ENCODE data around the gene SUMF1.

SUMF1 gene

DNA sequence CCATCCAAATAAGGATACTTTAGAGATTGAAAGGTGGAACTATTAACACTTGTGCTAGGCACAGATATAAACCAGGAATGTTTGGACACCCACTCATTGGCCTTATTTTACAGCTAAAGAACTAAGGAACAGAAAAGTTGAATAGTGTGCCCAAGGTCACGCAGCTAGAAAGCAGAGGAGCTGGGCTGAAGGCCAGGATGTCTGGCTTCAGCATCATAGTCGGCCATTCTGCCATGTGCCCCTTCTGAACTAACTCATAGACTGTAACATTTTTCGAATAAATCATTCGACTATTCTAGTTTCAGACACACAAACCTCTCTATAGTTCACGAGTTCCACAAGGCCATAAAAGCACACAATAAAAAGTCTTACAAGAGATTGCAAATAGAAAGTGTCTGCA, 71.1 kb downstream of the SUMF1 start:
- no peak overlapping the region for H3K4me3 ChIP-seq (replicated peaks in 1 of 2; ENCODE audit: low read depth in 2 of 2, low read length in 2 of 2)
- TF ChIP-seq, protein P1, sequence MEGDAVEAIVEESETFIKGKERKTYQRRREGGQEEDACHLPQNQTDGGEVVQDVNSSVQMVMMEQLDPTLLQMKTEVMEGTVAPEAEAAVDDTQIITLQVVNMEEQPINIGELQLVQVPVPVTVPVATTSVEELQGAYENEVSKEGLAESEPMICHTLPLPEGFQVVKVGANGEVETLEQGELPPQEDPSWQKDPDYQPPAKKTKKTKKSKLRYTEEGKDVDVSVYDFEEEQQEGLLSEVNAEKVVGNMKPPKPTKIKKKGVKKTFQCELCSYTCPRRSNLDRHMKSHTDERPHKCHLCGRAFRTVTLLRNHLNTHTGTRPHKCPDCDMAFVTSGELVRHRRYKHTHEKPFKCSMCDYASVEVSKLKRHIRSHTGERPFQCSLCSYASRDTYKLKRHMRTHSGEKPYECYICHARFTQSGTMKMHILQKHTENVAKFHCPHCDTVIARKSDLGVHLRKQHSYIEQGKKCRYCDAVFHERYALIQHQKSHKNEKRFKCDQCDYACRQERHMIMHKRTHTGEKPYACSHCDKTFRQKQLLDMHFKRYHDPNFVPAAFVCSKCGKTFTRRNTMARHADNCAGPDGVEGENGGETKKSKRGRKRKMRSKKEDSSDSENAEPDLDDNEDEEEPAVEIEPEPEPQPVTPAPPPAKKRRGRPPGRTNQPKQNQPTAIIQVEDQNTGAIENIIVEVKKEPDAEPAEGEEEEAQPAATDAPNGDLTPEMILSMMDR (IDR thresholded peaks at IDR 0.05; ENCODE audit: low read depth, low read length), result no peak
- no peak for DNase-seq (ENCODE audit: low read depth in 2 of 2)

DNA sequence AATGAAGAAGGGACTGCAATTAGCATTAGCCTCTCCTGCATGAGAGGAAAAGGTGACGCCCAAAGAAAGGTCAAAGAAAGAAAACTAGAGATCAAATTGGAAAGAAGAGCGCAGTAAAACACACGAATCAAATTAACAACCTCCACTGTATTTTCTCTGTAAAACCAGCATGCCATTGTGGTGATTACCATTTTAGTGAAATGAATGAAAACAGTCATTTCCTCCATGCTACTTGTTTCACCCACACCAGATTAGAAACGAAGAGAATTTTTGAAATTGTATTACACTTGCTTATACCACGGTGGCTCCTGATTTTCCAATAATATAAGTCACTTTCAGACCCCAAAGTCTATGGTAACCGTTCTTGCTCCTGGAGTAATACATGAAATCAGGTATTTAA, 71.6 kb downstream of the SUMF1 start:
- no peak overlapping the region for H3K4me3 ChIP-seq (replicated peaks in 1 of 2; ENCODE audit: low read depth in 2 of 2, low read length in 2 of 2)
- TF ChIP-seq, protein P1 (IDR thresholded peaks at IDR 0.05; ENCODE audit: low read depth, low read length), result no peak
- DNase-seq (ENCODE audit: low read depth in 2 of 2), result peak in 1 of 2 donors; percentile 37

DNA sequence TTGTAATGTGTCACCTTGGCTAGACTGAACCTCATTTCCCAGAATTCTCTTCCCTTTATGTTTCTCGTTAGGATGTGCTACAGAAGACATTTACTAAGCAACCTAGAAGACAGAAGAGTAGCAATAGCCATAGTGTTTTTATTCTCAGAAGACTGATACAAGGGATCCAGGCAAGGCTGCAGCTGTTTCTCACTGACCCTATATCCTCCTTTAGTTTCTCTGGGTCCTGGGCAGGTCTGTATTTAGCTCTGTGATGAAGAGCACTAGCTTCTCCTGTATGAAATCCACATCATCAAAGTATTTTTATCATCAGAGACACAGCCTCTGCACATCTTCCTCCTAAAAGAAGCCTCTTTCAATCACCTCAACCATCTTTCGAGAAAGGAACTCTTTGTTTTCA, 72.5 kb downstream of the SUMF1 start:
- no peak overlapping the region for H3K4me3 ChIP-seq (replicated peaks in 1 of 2; ENCODE audit: low read depth in 2 of 2, low read length in 2 of 2)
- TF ChIP-seq, protein P1 (IDR thresholded peaks at IDR 0.05; ENCODE audit: low read depth, low read length), result no peak
- DNase-seq (ENCODE audit: low read depth in 2 of 2), result no peak

DNA sequence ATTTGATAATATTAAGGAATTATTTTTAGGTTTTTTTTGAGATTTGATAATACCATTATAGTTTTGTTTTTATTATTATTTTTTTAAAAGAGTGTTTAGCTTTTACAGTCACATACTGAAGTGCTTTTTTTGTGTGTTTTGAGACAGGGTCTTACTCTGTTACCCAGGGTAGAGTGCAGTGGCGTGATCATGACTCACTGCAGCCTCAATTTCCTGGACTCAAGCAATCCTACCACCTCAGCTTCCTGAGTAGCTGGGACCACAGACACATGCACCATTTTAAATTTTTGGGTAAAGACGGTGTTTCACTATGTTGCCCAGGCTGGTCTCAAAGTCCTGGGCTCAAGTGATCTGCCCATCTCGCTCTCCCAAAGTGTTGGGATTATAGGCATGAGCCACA, 73.0 kb downstream of the SUMF1 start:
- TF ChIP-seq, protein P1 (IDR thresholded peaks at IDR 0.05; ENCODE audit: low read depth, low read length), result no peak
- peak; percentile 47 to 79 for DNase-seq (ENCODE audit: low read depth in 2 of 2)
- no peak overlapping the region for H3K4me3 ChIP-seq (replicated peaks in 1 of 2; ENCODE audit: low read depth in 2 of 2, low read length in 2 of 2)

DNA sequence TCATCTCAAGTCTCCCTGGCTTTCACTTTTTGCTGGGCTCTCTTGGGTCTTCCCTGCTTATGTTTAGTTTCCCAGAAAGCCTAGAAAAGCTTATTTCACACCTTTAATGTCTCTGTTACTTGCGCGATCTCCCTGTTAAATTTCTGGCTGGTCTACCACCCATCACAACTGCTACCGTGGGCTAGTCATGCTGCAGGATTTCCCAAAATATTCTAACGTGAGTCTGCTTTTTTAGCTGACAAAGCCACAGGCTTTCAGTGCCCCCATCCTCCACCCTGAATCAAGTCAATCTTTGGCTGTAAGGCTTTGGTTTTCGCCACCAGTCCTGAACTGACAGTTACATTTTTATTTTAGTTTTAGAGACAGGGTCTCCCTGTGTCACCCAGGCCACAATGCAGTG, 74.1 kb downstream of the SUMF1 start:
- H3K4me3 ChIP-seq (replicated peaks in 1 of 2; ENCODE audit: low read depth in 2 of 2, low read length in 2 of 2), result no peak overlapping the region
- no peak for DNase-seq (ENCODE audit: low read depth in 2 of 2)
- TF ChIP-seq, protein P1 (IDR thresholded peaks at IDR 0.05; ENCODE audit: low read depth, low read length), result no peak

DNA sequence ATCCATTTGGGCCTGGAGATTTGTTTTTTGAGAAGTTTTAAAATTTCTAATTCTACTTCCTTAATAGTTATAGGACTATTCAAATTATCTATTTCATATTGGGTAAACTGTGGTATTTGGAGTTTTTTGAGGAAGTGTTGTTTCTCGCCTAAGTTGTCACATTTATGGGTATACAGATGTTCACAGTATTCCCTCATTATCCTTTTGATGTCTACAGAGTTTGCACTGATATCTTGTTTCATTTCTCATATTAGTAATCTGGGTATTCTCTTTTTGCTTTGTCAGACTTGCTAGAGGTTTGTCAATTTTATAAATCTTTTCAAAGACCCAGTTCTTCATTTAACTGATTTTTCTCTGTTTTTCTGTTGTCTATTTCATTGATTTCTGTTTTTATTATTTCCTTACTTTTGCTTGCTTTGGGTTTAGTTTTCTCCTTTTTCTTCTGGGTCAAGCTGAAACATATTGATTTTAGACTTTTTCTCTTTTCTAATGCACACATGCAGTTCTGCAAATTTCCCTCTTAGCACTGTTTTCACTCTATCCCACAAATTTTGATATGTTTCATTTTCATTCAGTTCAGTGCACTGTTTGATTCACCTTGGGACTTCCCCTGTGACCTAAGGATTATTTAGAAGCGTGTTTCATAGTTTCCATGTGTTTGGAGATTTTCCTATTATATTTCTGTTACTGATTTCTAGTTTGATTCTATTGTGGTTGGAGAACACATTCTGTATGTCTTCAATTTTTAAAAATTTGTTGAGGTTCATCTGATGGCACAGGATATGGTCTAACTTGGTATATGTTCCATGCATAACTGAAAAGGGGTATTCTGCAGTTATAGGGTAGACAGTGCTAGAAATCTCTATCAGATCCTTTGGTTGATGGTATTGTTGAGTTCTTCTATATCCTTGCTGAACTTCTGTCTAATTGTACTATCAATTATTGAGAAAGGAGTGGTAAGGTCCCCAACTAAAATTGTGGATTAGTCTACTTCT, 79.6 kb downstream of the SUMF1 start:
- H3K4me3 ChIP-seq (replicated peaks in 1 of 2; ENCODE audit: low read depth in 2 of 2, low read length in 2 of 2), result no peak overlapping the region
- no peak for DNase-seq (ENCODE audit: low read depth in 2 of 2)
- TF ChIP-seq, protein P1 (IDR thresholded peaks at IDR 0.05; ENCODE audit: low read depth, low read length), result no peak
